Spleen (tissue), 7 donors: ENCODE results near the gene CNST.

ENCODE experiments used
- POLR2A ChIP-seq, 3 donors: fragments of 450-650 bp; IDR thresholded peaks; one replicate each; pipeline ENCODE4 v1.5.1; 2017; ENCODE audit warnings: antibody characterized with exemption in 3 of 3, mild to moderate bottlenecking in 1 of 3
- TF ChIP-seq, protein P1 (sequence below), 11 experiments: fragments of 200-600 bp in 7 of 11; fragments of 450-650 bp in 4 of 11; sonication (generic) in 4 of 11; IDR thresholded peaks in 8 of 11; conservative IDR thresholded peaks in 3 of 11; 1 replicate in 7 of 11; 2 replicates in 4 of 11; pipeline versions ENCODE4 v1.4.0 to v1.8.0; 2016 to 2021; ENCODE audit warnings: antibody characterized with exemption in 11 of 11, inconsistent platforms in 4 of 11, mild to moderate bottlenecking in 1 of 11
- donor health status: DM: no; HTN: no; CAD: no; lungs with moderate emphysema.
- donor health status: DM: no; HTN: no; CAD: no.
- donor health status: DM: no; HTN: no; CAD: no.

DNA sequence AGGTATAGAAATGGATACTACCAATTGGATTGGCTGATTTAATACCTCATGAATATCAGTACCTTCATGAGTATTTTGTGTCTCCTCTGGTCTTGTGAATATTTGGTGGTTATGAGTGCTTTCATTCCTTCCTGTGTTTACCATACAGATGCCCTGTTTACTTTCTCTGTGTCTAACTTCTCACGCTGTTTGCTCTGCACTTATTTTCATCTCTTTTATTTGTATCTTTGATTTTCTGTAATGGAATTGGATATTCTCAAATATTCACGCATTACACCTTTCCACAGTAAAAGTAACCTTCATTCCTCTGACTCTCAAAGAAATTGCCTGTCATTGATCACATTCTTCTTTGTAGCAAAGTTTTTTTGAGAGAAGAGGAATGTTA lies 16.8 kb downstream of the CNST start:
- TF ChIP-seq, protein P1, sequence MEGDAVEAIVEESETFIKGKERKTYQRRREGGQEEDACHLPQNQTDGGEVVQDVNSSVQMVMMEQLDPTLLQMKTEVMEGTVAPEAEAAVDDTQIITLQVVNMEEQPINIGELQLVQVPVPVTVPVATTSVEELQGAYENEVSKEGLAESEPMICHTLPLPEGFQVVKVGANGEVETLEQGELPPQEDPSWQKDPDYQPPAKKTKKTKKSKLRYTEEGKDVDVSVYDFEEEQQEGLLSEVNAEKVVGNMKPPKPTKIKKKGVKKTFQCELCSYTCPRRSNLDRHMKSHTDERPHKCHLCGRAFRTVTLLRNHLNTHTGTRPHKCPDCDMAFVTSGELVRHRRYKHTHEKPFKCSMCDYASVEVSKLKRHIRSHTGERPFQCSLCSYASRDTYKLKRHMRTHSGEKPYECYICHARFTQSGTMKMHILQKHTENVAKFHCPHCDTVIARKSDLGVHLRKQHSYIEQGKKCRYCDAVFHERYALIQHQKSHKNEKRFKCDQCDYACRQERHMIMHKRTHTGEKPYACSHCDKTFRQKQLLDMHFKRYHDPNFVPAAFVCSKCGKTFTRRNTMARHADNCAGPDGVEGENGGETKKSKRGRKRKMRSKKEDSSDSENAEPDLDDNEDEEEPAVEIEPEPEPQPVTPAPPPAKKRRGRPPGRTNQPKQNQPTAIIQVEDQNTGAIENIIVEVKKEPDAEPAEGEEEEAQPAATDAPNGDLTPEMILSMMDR (IDR thresholded peaks at IDR 0.05 in 8 of 11, conservative IDR thresholded peaks at IDR 0.05 in 3 of 11), result no peak
- no peak for TF ChIP-seq POLR2A (IDR thresholded peaks at IDR 0.05)
